ENCODE measurements around the gene PLPP6.
"Not testable (repeated sequence)": the region's sequence is repeated elsewhere in the genome, so short reads cannot be mapped to it uniquely, and the experiment has no call there.

Gene PLPP6

GRCh38 chr9:4662108-4662988, at the start of gene PLPP6:
Gene PLPP6, plus strand, starts transcription at chr9:4662294. Its CDS starts 82 bp downstream, at chr9:4662376.
- DNase-seq: peak; percentile 86

GRCh38 chr9:4614627-4615026, 47.5 kb upstream of the PLPP6 start:
- DNase-seq: no peak

GRCh38 chr9:4615251-4615650, 46.8 kb upstream of the PLPP6 start:
- DNase-seq: no peak

GRCh38 chr9:4615778-4616177, 46.3 kb upstream of the PLPP6 start:
- no peak for DNase-seq

- no peak for DNase-seq
Measured at GRCh38 chr9:4617752-4618151, 44.3 kb upstream of the PLPP6 start.

- no peak for DNase-seq
Measured at GRCh38 chr9:4618700-4619099, 43.4 kb upstream of the PLPP6 start.

- no peak for DNase-seq
Measured at GRCh38 chr9:4620057-4620765, 41.9 kb upstream of the PLPP6 start.

GRCh38 chr9:4620881-4621555, 41.1 kb upstream of the PLPP6 start:
- no peak for DNase-seq

GRCh38 chr9:4622016-4622415, 40.1 kb upstream of the PLPP6 start:
- DNase-seq: no peak

- no peak for DNase-seq
Measured at GRCh38 chr9:4630836-4631235, 31.3 kb upstream of the PLPP6 start.

- DNase-seq: no peak
Measured at GRCh38 chr9:4638968-4639367, 23.1 kb upstream of the PLPP6 start.

GRCh38 chr9:4639420-4639819, 22.7 kb upstream of the PLPP6 start:
- no peak for DNase-seq

- no peak for DNase-seq
Measured at GRCh38 chr9:4640027-4640426, 22.1 kb upstream of the PLPP6 start.

- no peak for DNase-seq
Measured at GRCh38 chr9:4642351-4642750, 19.7 kb upstream of the PLPP6 start.

- no peak for DNase-seq
Measured at GRCh38 chr9:4654084-4654483, 8.0 kb upstream of the PLPP6 start.

GRCh38 chr9:4654538-4654937, 7.6 kb upstream of the PLPP6 start:
- no peak for DNase-seq

GRCh38 chr9:4656196-4656595, 5.9 kb upstream of the PLPP6 start:
- not testable (repeated sequence) for DNase-seq

- no peak for DNase-seq
Measured at GRCh38 chr9:4656621-4657020, 5.5 kb upstream of the PLPP6 start.

- no peak for DNase-seq
Measured at GRCh38 chr9:4657426-4658159, 4.5 kb upstream of the PLPP6 start.

- not testable (repeated sequence) for DNase-seq
Measured at GRCh38 chr9:4660665-4661064, 1.4 kb upstream of the PLPP6 start.

GRCh38 chr9:4661165-4661564, 929 bp upstream of the PLPP6 start:
- no peak for DNase-seq

- no peak for DNase-seq
Measured at GRCh38 chr9:4661611-4662010, 483 bp upstream of the PLPP6 start.

Measured in midbrain (tissue), 1 donor.